HG03558 (cell line): ENCODE results near the gene CEP131.

Experiments
- ATAC-seq: cut with Tn5 transposase; IDR thresholded peaks from one replicate; pipeline ENCODE4 v1.9.1; 2021; ENCODE audit warnings: moderate number of reproducible peaks; ENCODE audit not compliant: unreplicated experiment; ENCODE audit errors: extremely low read depth

The CEP131 gene

GRCh38 chr17:81190591-81190990, 32.2 kb downstream of the CEP131 start:
- no peak for ATAC-seq

GRCh38 chr17:81189670-81190530, 32.9 kb downstream of the CEP131 start:
- no peak for ATAC-seq

GRCh38 chr17:81189016-81189415, 33.7 kb downstream of the CEP131 start:
- no peak for ATAC-seq

GRCh38 chr17:81188491-81188840, 34.3 kb downstream of the CEP131 start:
- ATAC-seq = no peak

- ATAC-seq = no peak
Observed at GRCh38 chr17:81187586-81188490, 34.9 kb downstream of the CEP131 start.

GRCh38 chr17:81187120-81187519, 35.6 kb downstream of the CEP131 start:
- no peak for ATAC-seq

- no peak for ATAC-seq
Observed at GRCh38 chr17:81186203-81186602, 36.6 kb downstream of the CEP131 start.

- ATAC-seq = no peak
Observed at GRCh38 chr17:81184555-81184954, 38.2 kb downstream of the CEP131 start.

GRCh38 chr17:81183807-81184206, 39.0 kb downstream of the CEP131 start:
- no peak for ATAC-seq

GRCh38 chr17:81183316-81183715, 39.4 kb downstream of the CEP131 start:
- no peak for ATAC-seq

- ATAC-seq = no peak
Observed at GRCh38 chr17:81182596-81182995, 40.2 kb downstream of the CEP131 start.

GRCh38 chr17:81181811-81182185, 41.0 kb downstream of the CEP131 start:
- ATAC-seq = no peak

GRCh38 chr17:81180836-81181810, 41.6 kb downstream of the CEP131 start:
- ATAC-seq = no peak

GRCh38 chr17:81179861-81180260, 42.9 kb downstream of the CEP131 start:
- ATAC-seq = no peak

- ATAC-seq = no peak
Observed at GRCh38 chr17:81179220-81179619, 43.5 kb downstream of the CEP131 start.

- ATAC-seq = no peak
Observed at GRCh38 chr17:81178136-81179091, 44.4 kb downstream of the CEP131 start.

GRCh38 chr17:81176666-81177065, 46.1 kb downstream of the CEP131 start:
- ATAC-seq = no peak

GRCh38 chr17:81173762-81174155, 49.0 kb downstream of the CEP131 start:
- ATAC-seq = no peak
